ENCODE measurements around the gene MAP1LC3B.

Gene MAP1LC3B

GRCh38 chr16:87437327-87437726, 45.2 kb downstream of the MAP1LC3B start:
- no peaks in the 10 kb centered on the region for H3K9me3 ChIP-seq (ENCODE audit: control insufficient read depth, insufficient read depth, low read length)
- H3K4me3 ChIP-seq (ENCODE audit: low read length) = no peak overlapping the region
- H4K20me1 ChIP-seq (ENCODE audit: control insufficient read depth, insufficient read depth, low read depth, low read length) = no peaks in the 10 kb centered on the region
- no peak overlapping the region for H3K4me2 ChIP-seq (ENCODE audit: low read length)
- no peak overlapping the region for H3K27ac ChIP-seq (ENCODE audit: low read depth, low read length)
- no peaks in the 10 kb centered on the region for H3K36me3 ChIP-seq (ENCODE audit: control insufficient read depth, low read length)
- H3K27me3 ChIP-seq (ENCODE audit: control insufficient read depth, low read length) = no peaks in the 10 kb centered on the region
- H3F3A ChIP-seq (ENCODE audit: control insufficient read depth, insufficient read depth) = no peaks in the 10 kb centered on the region
- H3K79me2 ChIP-seq (ENCODE audit: control insufficient read depth, low read length) = peaks cover 4% of the 10 kb centered on the region; the same call in 1 of the 2 replicates
- no peaks in the 10 kb centered on the region for H3K9me2 ChIP-seq (replicated peaks; ENCODE audit: control insufficient read depth, low read length)
- TF ChIP-seq CTCF (IDR thresholded peaks at IDR 0.05; ENCODE audit: low read depth, low read length, poor library complexity, severe bottlenecking) = no peak
- no peak for TF ChIP-seq EZH2phosphoT487 (IDR thresholded peaks at IDR 0.05; ENCODE audit: borderline replicate concordance, low read length)
- peaks cover 15% of the 10 kb centered on the region for H3K4me1 ChIP-seq (ENCODE audit: control insufficient read depth, low read length)

DNA sequence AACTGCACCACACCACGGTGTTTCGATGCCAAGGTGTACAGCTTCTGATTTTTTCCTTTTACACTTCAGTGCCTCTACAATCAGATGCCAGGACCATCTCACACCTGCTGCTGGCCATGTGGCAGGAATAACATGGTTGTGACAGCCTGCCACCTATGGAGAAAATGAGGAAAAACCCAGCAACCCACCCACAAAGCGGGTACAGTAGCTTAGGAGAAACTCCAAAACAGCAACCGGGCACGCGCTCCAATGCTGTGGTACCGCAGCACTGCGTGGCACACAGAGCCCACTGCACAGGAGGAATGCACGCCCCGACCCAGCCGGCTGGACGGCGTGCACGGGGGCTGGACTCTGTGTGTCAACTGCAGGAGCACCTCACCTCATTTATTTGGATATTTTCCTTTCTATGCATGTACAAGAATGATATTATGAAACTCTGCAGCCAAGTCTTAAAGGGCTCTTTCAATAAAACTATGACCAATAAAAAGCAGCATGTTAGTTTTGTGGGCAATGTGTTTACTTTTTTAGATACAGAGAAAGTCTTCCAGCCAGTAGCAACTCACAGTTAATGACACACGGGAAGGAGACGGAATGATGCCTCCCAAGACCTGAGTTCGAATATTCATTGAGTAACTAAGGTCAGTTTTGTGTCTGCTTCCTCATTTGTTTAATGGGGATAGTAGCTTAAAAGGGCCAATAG, 45.9 kb downstream of the MAP1LC3B start:
- Histone ChIP-seq H3K27me3 (ENCODE audit: control insufficient read depth, low read length) (no peaks in the 10 kb centered on the region), H4K20me1 (ENCODE audit: control insufficient read depth, insufficient read depth, low read depth, low read length) (no peaks in the 10 kb centered on the region), H3K4me1 (ENCODE audit: control insufficient read depth, low read length) (peaks cover 15% of the 10 kb centered on the region), H3K27ac (ENCODE audit: low read depth, low read length) (no peak overlapping the region), H3K79me2 (ENCODE audit: control insufficient read depth, low read length) (peaks cover 4% of the 10 kb centered on the region; the same call in 1 of the 2 replicates), H3K4me2 (ENCODE audit: low read length) (no peak overlapping the region), H3K36me3 (ENCODE audit: control insufficient read depth, low read length) (no peaks in the 10 kb centered on the region), H3K4me3 (ENCODE audit: low read length) (no peak overlapping the region), H3K9me2 (replicated peaks; ENCODE audit: control insufficient read depth, low read length) (no peaks in the 10 kb centered on the region), H3F3A (ENCODE audit: control insufficient read depth, insufficient read depth) (no peaks in the 10 kb centered on the region), H3K9me3 (ENCODE audit: control insufficient read depth, insufficient read depth, low read length) (no peaks in the 10 kb centered on the region)
- TF ChIP-seq EZH2phosphoT487 (IDR thresholded peaks at IDR 0.05; ENCODE audit: borderline replicate concordance, low read length) = no peak
- no peak for TF ChIP-seq CTCF (IDR thresholded peaks at IDR 0.05; ENCODE audit: low read depth, low read length, poor library complexity, severe bottlenecking)

DNA sequence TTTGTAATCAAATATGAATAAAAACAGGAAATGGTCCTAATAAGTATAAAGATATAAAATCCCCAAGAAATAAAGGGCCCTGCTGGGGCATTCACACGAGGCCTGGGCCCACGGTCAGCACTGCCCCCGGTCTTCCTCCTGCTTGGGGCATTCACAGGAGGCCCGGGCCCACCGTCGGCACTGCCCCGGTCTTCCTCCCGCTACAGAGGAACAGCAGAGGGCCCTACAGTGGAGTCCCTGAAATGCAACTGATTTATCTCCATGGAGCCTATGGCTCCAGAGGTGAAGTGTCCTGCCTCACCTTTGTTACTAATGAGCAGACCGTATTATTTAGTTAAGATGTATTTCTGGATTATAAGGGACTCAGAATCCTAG, 46.5 kb downstream of the MAP1LC3B start:
- Histone ChIP-seq H3K27me3 (ENCODE audit: control insufficient read depth, low read length) (no peaks in the 10 kb centered on the region), H3K4me2 (ENCODE audit: low read length) (no peak overlapping the region), H3K4me1 (ENCODE audit: control insufficient read depth, low read length) (peaks cover 15% of the 10 kb centered on the region), H3F3A (ENCODE audit: control insufficient read depth, insufficient read depth) (no peaks in the 10 kb centered on the region), H3K9me3 (ENCODE audit: control insufficient read depth, insufficient read depth, low read length) (no peaks in the 10 kb centered on the region), H3K36me3 (ENCODE audit: control insufficient read depth, low read length) (no peaks in the 10 kb centered on the region), H3K79me2 (ENCODE audit: control insufficient read depth, low read length) (peaks cover 4% of the 10 kb centered on the region; the same call in 1 of the 2 replicates), H3K27ac (ENCODE audit: low read depth, low read length) (no peak overlapping the region), H3K4me3 (ENCODE audit: low read length) (no peak overlapping the region), H3K9me2 (replicated peaks; ENCODE audit: control insufficient read depth, low read length) (no peaks in the 10 kb centered on the region), H4K20me1 (ENCODE audit: control insufficient read depth, insufficient read depth, low read depth, low read length) (no peaks in the 10 kb centered on the region)
- no peak for TF ChIP-seq EZH2phosphoT487 (IDR thresholded peaks at IDR 0.05; ENCODE audit: borderline replicate concordance, low read length)
- no peak for TF ChIP-seq CTCF (IDR thresholded peaks at IDR 0.05; ENCODE audit: low read depth, low read length, poor library complexity, severe bottlenecking)

Data from DOHH2 (cell line).